Astrocyte of the cerebellum (primary cell): ENCODE data around the gene DENND4B.
"Not testable (repeated sequence)": the region's sequence is repeated elsewhere in the genome, so short reads cannot be mapped to it uniquely, and the experiment has no call there.

Experiments
- DNase-seq: peaks from one replicate; pipeline ENCODE4 v3.0.0-alpha.2; 2011; ENCODE audit warnings: low read depth
- H3K4me3 ChIP-seq: 2 replicates; pipeline ENCODE4 v1.5.1; 2011; ENCODE audit warnings: mild to moderate bottlenecking, low read depth, low read length, moderate library complexity
- in situ Hi-C: cut with HindIII; loops from 2 replicates; pipeline ENCODE4 v1.10.0; 2017; ENCODE audit warnings: low sequenced_read_pairs
- TF ChIP-seq, protein P1 (sequence below): IDR thresholded peaks from 2 replicates; pipeline ENCODE4 v1.5.1; 2012; ENCODE audit warnings: low read length, low read depth, moderate library complexity, mild to moderate bottlenecking; ENCODE audit errors: missing control alignments

The DENND4B gene

DNA sequence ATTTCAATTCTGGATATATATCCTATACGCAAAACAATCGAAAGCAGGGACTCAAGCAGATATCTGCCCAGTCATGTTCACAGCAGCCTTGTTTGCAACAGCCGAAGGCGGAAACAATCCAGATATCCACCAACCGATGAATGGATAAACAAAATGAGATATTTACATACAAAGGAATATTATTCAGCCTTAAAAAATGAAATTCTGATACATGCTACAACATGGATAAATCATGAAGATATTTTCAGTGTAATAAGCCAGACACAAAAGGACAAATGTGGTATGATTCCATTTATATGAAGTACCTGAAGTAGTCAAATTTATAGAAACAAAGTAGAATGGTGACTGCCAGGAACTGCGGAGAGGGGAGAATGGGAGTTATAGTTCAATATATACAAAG is 39.4 kb downstream of the DENND4B start:
- DNase-seq: no peak
- in situ Hi-C loops: loop anchor here (25.0 kb wide), 1 partner anchor 95 kb away; no protein-coding TSS in a partner anchor
- no peak overlapping the region for H3K4me3 ChIP-seq
- TF ChIP-seq, protein P1, sequence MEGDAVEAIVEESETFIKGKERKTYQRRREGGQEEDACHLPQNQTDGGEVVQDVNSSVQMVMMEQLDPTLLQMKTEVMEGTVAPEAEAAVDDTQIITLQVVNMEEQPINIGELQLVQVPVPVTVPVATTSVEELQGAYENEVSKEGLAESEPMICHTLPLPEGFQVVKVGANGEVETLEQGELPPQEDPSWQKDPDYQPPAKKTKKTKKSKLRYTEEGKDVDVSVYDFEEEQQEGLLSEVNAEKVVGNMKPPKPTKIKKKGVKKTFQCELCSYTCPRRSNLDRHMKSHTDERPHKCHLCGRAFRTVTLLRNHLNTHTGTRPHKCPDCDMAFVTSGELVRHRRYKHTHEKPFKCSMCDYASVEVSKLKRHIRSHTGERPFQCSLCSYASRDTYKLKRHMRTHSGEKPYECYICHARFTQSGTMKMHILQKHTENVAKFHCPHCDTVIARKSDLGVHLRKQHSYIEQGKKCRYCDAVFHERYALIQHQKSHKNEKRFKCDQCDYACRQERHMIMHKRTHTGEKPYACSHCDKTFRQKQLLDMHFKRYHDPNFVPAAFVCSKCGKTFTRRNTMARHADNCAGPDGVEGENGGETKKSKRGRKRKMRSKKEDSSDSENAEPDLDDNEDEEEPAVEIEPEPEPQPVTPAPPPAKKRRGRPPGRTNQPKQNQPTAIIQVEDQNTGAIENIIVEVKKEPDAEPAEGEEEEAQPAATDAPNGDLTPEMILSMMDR: no peak

GRCh38 chr1:153906396-153906795 is 40.1 kb downstream of the DENND4B start:
- H3K4me3 ChIP-seq: no peak overlapping the region
- TF ChIP-seq, protein P1: no peak
- in situ Hi-C loops: loop anchor here (25.0 kb wide), 1 partner anchor 94 kb away; no protein-coding TSS in a partner anchor
- no peak for DNase-seq

DNA sequence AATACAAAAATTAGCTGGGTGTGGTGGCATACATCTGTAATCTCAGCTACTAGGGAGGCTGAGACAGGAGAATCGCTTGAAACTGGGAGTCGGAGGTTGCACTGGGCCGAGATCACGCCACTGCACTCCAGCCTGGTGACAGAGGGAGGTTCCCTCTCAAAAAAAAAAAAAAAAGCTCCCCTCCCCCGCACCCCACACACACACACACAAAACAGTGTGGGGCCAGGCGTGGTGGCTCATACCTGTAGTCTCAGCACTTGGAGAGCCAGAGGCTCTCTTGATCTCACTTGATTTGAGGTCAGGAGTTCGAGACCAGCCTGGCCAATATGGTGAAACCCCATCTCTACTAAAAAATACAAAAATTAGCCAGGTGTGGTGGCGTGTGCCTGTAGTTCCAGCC is 40.6 kb downstream of the DENND4B start:
- in situ Hi-C loops: loop anchor here (25.0 kb wide), 1 partner anchor 94 kb away; no protein-coding TSS in a partner anchor
- H3K4me3 ChIP-seq, DNase-seq: not testable (repeated sequence)

DNA sequence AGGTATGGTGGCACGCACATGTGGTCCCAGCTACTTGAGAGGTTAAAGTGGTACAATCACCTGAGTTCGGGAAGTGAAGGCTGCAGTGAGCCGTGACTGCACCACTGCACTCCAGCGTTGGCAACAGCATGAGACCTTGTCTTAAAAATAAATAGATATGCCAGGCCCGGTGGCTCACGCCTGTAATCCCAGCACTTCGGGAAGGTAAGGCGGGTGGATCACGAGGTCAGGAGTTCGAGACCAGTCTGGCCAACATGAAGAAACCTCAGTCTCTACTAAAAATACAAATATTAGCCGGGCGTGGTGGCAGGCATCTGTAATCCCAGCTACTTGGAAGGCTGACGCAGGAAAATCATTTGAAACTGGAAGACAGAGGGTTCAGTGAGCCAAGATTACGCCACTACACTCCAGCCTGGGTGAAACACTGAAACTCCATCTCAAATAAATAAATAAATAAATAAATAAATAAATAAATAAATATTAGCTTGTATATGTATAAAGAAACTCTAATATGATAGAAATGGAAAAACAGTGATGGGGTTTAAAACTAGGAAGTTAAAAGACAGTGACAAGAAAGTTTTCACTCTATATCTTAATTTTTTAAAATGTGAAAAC is 42.6 kb downstream of the DENND4B start:
- DNase-seq: no peak
- TF ChIP-seq, protein P1: no peak
- in situ Hi-C loops: loop anchor here (25.0 kb wide), 1 partner anchor 92 kb away; no protein-coding TSS in a partner anchor
- H3K4me3 ChIP-seq: no peak overlapping the region

GRCh38 chr1:153899509-153899908 is 47.0 kb downstream of the DENND4B start:
- in situ Hi-C loops: no loop called here
- TF ChIP-seq, protein P1: no peak
- no peak for DNase-seq
- H3K4me3 ChIP-seq: no peak overlapping the region

DNA sequence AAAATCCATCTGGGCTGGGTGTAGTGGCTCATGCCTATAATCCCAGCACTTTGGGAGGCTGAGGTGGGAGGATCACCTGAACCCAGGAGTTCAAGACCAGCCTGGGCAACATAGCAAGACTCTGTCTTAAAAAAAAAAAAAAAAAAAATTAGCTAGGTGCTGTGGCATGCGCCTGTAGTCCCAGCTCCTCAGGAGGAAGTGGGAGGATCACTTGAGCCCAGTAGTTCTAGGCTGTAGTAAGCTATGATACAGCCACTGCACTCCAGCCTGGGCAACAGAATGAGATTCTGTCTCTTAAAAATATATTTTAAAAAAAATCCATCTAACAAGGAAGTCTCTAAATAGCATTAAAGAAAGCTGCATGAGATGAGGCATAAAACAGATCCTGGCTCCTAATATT is 50.7 kb downstream of the DENND4B start:
- in situ Hi-C loops, H3K4me3 ChIP-seq, DNase-seq: not testable (repeated sequence)

- H3K4me3 ChIP-seq, in situ Hi-C loops, DNase-seq: not testable (repeated sequence)
Measured at GRCh38 chr1:153891042-153891441, 55.5 kb downstream of the DENND4B start.

- TF ChIP-seq, protein P1: no peak
- H3K4me3 ChIP-seq: no peak overlapping the region
- no peak for DNase-seq
- in situ Hi-C loops: no loop called here
Measured at GRCh38 chr1:153888533-153888932, 58.0 kb downstream of the DENND4B start.
